HG02759 (cell line): ENCODE results near the gene NIPSNAP2.
"Not testable (repeated sequence)": the region's sequence is repeated elsewhere in the genome, so short reads cannot be mapped to it uniquely, and the experiment has no call there.

Source experiments
- ATAC-seq: cut with Tn5 transposase; IDR thresholded peaks from one replicate; pipeline ENCODE4 v1.9.1; 2021; ENCODE audit warnings: mild to moderate bottlenecking, moderate library complexity; ENCODE audit not compliant: unreplicated experiment

NIPSNAP2 gene

DNA sequence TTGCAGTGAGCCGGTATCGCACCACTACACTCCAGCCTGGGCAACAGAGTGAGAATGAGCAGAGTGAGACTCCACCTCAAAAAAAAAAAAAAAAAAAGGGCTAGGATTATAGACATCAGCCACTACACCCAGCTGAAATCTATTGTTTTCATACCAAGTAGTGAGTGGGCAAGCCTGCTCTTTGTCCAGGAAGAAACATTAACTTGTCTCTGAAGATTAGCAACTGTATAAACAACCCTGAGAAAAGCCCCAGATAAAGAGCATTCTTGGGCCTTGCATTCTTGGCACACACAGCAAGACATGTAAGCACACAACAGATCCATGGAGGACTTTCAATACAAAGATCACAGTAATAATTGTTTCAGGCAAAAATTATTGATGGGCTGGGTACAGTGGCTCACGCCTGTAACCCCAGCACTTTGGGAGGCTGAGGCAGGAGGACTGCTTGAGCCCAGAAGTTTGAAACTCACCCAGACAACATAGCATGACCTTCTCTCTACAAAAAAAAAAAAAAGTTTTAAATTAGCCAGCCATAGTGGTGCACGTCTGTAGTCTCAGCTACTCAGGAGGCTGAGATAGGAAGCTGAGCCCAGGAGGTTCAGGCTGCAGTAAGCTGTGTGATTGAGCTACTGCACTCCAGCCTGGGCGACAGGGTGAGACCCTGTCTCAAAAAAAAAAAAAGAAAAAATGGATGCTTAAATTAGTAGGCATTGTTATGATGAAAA is 82.5 kb downstream of the NIPSNAP2 start:
- ATAC-seq = no peak

DNA sequence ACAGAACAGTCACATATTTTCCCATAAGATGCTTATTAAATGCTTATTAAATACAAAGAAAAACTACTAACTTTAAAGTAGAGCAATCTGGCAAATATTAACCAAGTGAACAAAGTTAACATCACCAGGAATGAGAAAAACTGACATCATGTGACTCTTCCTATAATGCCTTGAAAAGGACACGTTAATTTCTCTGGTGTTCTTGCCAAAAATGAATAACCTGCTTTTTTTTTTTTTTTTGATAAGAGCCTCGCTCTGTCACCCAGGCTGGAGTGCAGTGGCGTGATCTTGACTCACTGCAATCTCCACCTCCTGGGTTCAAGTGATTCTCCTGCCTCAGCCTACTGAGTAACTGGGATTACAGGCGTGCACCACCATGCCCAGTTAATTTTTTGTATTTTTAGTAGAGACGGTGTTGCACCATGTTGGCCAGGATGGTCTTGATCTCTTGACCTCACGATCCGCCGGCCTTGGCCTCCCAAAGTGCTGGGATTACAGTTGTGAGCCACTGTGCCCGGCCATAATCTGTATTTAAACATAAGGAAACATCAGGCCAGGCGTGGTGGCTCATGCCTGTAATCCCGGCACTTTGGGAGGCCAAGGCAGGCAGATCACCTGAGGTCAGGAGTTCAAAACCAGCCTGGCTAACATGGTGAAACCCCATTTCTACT is 83.2 kb downstream of the NIPSNAP2 start:
- not testable (repeated sequence) for ATAC-seq

DNA sequence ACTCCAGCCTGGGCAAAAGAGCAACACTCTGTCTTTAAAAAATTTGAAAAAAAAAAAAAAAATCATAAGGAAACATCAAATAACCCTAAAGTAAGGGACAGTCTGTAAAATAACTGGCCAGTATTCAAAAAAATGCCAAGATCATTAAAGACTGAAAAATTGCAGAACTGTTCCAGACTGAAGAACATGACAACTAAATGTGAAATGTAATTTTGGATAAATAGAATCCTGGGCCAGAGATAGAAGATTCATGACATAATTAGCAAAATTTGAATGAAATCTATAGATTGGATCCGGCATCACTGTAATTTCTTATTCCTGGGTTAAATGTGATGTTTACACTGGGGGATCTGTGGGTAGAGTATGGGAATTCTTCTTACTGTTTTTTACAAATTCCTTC is 83.9 kb downstream of the NIPSNAP2 start:
- ATAC-seq = no peak

DNA sequence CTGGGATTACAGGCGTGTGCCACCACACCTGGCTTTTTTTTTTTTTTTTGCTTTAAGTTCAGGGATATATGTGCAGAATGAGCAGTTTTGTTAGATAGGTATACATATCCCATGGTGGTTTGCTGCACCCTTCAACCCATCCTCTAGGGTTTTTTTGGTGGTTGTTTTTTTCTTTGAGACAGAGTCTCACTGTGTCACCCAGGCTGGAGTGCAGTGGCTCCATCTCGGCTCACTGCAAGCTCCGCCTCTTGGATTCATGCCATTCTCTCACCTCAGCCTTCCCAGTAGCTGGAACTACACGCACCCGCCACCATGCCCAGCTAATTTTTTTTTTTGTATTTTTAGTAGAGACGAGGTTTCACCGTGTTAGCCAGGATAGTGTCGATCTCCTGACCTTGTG is 84.4 kb downstream of the NIPSNAP2 start:
- ATAC-seq = not testable (repeated sequence)
